ENCODE measurements around the gene SRRM2.

DNA sequence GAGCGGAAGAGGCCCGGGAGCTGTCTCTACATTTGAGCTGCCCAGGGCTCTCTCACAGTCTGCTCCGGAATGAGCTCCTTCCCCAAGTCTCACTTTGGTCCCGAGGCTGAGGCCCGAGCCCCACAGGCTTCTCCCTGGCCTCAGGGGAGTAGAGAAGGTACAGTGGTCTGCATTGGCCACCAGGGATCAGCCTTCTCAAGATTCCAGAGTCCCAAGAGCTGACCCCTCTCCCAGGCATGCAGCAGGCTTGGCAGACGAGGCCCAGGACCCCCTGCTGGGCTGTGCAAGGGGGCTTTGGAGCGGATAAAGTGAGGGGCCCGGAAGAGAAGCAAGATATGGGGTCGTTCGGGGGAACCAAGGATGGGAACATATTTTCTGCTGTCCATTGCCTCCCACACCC, 35.5 kb upstream of the SRRM2 start:
- no peak for TF ChIP-seq POLR2A (IDR thresholded peaks at IDR 0.05)
- TF ChIP-seq, protein P1, sequence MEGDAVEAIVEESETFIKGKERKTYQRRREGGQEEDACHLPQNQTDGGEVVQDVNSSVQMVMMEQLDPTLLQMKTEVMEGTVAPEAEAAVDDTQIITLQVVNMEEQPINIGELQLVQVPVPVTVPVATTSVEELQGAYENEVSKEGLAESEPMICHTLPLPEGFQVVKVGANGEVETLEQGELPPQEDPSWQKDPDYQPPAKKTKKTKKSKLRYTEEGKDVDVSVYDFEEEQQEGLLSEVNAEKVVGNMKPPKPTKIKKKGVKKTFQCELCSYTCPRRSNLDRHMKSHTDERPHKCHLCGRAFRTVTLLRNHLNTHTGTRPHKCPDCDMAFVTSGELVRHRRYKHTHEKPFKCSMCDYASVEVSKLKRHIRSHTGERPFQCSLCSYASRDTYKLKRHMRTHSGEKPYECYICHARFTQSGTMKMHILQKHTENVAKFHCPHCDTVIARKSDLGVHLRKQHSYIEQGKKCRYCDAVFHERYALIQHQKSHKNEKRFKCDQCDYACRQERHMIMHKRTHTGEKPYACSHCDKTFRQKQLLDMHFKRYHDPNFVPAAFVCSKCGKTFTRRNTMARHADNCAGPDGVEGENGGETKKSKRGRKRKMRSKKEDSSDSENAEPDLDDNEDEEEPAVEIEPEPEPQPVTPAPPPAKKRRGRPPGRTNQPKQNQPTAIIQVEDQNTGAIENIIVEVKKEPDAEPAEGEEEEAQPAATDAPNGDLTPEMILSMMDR (IDR thresholded peaks at IDR 0.05): no peak
